HG02623 (cell line): ENCODE data around the gene PERM1.
"Not testable (repeated sequence)": the region's sequence is repeated elsewhere in the genome, so short reads cannot be mapped to it uniquely, and the experiment has no call there.

ENCODE experiments used
- ATAC-seq: cut with Tn5 transposase; IDR thresholded peaks from one replicate; pipeline ENCODE4 v1.9.1; 2021; ENCODE audit warnings: moderate library complexity; ENCODE audit not compliant: unreplicated experiment

Gene PERM1

DNA sequence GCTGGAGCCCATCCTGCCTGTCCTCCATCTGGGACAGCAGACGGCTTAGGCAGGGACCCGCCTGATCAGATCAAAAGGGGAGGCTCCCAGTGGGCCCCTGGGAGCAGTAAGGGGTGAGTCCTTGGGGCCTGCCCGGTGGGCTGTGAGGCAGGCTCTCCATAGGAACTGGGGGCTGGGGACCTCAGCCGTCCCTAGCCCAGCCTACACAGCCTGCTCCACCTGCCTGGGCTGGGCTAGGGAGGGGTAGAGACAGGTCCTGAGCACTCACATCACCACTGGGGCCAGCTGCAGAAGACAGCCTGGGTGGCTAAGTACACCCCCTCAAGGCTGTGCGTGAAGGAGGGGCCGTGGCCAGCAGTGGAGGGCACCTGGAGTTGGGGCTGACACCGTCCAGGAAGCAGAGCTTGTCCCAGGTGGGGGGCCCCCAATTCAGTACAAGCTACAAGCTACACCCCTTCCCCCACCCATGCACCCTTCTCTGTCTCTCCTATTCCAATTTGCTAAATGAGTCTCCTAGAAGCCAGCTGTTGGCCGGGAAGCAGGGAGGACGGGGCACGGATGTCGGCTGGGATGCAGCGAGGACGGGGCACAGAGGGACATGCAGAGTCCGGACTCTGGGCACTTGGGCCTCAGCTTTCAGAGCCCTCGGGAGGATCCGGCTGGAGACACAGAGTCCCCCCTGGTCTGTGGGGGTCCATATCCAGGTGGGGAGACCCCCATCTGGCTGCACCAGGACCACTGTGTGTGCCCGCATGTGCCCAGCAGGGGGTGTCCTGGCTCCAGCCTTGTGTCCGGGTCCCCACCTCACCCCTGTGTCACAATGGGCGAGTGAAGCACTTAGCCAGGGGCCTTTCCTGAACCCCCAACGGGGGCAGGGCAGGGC lies 33.1 kb upstream of the PERM1 start:
- ATAC-seq: no peak

DNA sequence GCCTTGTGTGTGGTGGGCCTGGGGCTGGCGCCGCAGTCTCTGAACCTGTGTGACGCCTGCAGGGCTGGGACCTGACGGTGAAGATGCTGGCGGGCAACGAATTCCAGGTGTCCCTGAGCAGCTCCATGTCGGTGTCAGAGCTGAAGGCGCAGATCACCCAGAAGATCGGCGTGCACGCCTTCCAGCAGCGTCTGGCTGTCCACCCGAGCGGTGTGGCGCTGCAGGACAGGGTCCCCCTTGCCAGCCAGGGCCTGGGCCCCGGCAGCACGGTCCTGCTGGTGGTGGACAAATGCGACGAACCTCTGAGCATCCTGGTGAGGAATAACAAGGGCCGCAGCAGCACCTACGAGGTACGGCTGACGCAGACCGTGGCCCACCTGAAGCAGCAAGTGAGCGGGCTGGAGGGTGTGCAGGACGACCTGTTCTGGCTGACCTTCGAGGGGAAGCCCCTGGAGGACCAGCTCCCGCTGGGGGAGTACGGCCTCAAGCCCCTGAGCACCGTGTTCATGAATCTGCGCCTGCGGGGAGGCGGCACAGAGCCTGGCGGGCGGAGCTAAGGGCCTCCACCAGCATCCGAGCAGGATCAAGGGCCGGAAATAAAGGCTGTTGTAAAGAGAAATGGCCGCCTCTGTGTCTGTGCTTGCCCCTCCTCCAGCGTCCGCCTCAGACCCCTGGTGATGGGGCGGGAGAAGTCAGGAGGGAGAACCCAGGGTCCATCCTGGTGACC lies 32.2 kb upstream of the PERM1 start:
- no peak for ATAC-seq

DNA sequence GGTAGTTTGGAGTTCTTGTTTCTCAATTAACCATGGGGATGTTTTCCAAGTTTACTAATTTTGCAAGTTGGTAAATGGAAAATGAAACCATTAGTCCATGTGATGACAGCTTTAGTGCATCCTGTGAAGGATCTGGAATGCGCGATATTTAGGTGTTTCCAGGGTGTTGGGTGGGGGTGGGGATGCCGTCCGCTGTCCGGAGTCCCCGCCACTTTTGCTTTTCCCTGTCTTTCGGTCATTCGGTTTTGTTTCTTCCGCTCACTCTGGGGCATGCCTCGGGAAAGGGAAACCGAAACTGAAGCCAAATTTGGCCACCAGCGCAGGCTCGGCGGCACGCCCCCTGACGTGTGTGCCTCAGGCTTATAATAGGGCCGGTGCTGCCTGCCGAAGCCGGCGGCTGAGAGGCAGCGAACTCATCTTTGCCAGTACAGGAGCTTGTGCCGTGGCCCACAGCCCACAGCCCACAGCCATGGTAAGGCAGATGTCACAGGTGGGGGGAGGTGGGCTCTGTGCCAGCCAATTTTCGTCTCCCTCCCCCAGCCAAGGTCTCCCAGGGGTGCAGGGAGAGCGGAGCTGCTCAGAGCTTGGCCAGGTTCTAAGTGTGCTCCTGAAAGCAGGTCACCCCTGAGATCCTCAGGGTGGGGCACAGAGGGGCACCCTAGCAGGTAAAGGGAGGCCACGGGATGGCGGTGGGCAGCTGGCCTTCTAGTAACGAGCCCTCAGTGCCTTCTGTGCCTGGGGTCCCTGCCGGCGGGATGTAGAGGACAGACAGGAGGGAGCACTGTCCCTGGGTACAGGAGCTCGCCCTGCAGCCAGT lies 31.4 kb upstream of the PERM1 start, which contains the start of gene ISG15:
ISG15 (plus strand) TSS at position 393 of the 817 bp plus-strand sequence; CDS start at position 470, 77 bp downstream.
- peak; percentile 73 for ATAC-seq

- not testable (repeated sequence) for ATAC-seq
Measured at GRCh38 chr1:1012736-1013104, 30.8 kb upstream of the PERM1 start.

- no peak for ATAC-seq
Measured at GRCh38 chr1:1011396-1011949, 29.6 kb upstream of the PERM1 start.

DNA sequence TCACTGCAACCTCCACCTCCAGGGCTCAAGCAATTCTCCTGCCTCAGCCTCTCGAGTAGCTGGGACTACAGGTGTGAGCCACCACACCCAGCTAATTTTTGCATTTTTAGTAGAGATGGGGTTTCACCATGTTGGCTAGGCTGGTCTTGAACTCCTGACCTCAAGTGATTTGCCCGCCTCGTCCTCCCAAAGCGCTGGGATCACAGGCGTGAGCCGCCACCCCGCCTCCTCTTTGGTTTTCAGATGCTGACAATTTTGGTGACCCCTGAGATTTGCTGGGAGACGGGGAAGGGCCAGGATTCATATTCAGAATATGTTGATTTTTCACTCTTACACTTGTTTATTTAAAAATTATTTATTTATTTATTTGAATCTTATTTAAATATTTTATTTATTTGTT lies 28.2 kb upstream of the PERM1 start:
- not testable (repeated sequence) for ATAC-seq

- ATAC-seq: no peak
Measured at GRCh38 chr1:1006305-1007159, 24.6 kb upstream of the PERM1 start.

DNA sequence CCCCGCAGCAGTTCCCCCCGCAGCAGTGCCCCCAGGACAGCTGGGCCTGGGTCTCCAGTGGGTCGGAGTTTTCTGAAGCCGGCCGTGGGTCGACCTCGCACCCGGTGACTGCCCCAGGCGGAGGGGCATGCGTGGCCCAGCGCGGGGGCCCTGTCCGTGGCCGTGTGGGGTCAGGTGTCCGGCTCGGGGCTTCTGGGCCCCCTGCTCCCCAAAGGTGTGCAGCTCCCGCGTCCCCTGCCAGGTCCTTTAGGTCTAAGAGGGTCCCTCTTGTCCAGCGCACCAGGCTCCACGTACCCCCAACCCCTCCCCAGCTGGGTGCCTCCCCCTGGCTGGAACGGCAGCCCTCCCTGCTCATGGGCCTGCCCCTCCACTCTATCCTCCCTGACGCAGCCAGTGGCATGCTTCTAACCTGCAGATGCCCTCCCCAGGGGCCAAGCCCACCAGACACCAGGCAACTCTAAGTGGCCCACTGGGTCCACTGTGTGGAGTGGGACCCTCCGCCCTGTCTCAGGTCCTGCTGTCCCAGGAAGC lies 23.9 kb upstream of the PERM1 start:
- ATAC-seq: no peak

DNA sequence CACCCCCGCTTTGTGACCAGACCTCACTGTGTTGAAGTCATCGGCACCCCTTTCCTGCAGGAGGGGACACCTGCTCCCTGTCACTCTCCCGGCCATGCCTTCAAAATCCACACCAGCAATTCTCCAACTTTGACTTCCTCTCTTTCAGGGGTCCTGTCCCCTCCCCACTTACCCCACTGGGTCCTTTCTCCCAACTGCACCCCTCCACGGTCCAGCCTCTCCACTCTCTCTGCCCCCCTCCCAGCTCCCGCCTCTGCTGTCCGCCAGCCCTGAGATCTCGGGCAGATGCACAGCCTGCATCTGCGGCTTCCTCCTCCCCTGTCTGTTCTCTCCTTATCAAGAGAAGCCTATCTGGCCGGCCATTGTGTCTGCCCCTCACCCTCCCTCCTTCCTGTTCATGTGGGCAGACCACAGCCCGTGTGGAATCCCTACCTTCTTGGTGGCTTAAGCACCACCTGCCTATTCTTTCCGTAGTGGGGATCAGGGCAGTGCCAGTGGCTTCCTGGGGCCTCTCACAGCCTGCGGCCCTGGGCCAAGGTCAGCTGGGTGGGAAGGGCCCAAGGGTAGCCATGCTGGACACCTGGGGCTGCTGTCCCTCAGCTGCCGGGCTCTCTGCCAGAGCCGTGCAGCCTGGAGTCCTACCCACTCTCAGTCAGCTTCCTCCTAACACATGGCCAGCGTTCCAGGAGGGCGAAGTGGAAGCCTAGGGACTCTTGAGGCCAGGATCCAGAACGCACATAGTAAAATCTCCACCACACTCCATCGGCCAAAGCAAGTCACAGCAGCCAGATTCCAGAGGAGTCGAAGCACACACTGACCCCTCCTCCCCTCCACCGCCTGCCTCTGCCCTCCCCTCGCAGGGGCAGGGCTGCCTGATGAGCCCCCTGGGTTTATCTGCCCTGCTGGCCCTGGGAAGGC lies 23.1 kb upstream of the PERM1 start:
- ATAC-seq: no peak

DNA sequence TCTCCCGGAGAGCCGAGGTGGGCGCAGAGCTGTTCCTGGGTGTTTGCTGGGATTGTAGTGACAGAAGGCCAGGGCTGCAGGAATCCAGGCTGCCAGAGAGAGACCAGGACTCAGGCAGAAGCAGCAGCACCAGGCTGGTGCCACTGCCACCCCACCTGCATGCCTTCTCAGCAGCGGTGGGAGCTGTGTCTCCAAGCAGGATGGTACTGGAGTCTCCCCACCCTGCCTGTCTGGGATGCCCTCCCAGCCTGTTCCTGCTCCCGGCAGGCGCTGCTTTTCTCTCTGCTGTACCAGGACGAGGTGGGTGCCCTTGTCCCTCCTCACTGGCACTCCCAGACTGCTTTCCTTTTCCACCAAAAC lies 22.5 kb upstream of the PERM1 start:
- no peak for ATAC-seq

DNA sequence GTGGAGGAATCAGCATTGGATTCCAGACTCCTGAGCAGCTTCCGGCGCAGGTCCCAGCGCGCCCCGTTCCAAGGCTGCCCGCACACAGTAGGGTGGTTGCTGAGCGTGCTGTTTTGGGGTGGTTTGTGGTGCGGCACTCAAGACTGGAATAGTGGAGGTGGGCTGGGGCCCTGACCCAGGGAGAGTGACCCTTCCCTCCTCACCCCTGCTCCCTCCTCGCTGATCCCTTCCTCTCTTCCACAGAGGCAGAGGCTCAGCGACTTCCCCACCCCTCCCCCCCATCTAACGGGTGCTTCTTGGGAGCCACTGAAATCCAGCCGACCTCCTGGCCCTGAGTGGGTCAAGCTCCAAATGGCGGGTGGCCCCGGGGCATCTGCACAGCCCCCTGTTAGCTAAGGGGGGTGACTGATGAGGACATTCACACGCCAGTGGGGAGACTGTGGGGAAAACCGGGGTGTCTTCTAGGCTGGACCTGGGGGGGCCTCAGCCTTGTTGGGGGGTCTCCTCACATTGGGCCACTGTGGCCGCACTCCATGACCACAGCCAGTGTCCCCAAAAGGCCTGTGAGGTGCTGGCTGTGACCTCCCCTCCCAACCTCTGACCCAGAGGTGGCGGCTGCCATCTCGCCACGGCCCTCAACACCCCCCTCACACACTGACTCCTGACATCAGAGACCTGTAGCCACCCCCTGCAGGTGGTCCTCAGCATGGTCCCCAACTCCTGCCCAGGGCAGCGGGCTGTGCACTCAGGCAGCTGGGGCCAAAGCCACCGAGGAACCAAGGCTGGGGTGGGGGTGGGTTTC lies 21.9 kb upstream of the PERM1 start:
- no peak for ATAC-seq

GRCh38 chr1:1001057-1001783 lies 19.3 kb upstream of the PERM1 start:
- no peak for ATAC-seq

- ATAC-seq: no peak
Measured at GRCh38 chr1:1000357-1001056, 18.6 kb upstream of the PERM1 start.

DNA sequence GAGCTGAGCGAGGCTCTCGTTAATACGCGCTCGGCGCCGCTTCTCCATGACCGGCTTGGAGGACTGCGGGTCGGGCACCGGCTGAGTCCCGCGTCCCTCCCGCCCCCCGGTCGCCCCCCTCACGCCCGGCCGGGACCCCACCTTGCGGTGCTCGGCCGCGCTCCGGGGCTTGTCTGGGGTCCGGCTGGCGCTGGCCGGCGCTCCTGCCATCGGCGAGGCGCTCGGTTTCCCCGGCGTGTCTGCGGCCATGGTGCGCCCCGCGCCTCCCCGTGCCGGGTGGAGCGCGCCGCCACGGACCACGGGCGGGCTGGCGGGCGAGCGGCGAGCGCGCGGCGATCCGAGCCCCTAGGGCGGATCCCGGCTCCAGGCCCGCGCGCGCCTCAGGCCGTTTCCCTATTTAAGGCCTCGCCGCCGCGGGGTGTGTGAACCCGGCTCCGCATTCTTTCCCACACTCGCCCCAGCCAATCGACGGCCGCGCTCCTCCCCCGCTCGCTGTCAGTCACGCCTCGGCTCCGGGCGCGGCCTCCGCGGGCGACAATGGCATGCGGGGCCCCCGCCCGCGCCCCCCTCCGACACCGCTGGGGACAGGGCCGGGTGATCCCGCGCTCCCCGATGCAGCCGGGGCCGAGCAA lies 17.9 kb upstream of the PERM1 start, which contains the start of gene HES4:
HES4 (minus strand) TSS at position 373 of the 632 bp plus-strand sequence; CDS start at position 249, 124 bp downstream.
- no peak for ATAC-seq

- ATAC-seq: no peak
Measured at GRCh38 chr1:998995-999724, 17.3 kb upstream of the PERM1 start.

DNA sequence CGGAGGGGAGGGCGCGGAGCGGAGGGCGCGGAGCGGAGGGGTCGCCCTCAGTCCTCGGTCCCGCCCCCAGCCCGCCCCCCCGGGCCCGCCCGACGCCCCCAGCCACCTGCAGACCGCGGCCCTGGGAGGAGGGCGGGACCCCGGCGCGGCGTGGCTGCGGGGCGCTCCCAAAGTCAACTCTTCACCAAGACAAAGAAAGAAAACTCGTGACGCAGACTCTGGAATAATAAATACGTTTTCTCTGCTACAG lies 16.8 kb upstream of the PERM1 start:
- no peak for ATAC-seq
